AG04449 (cell line): ENCODE measurements around the gene HOXA11.
A peak's percentile ranks its signal among the peaks of the same experiment; 100 is the strongest.

Experiments used
- CTCF ChIA-PET: fragments of 350-600 bp; formaldehyde crosslinking; extraction: SDS; loops from one replicate; lab custom pipeline; 2021; ENCODE audit warnings: antibody characterized with exemption; lab: Yijun Ruan, JAX
- POLR2A ChIA-PET: fragments of 400-600, 350-600 bp; formaldehyde crosslinking; extraction: SDS; loops from one replicate; lab custom pipeline; 2020; ENCODE audit warnings: antibody characterized with exemption, inconsistent platforms; lab: Yijun Ruan, JAX
- DNase-seq: peaks from one replicate; pipeline ENCODE4 v3.0.0-alpha.2; 2010; ENCODE audit warnings: low read depth, low spot score
- H3K4me3 ChIP-seq: 2 replicates; pipeline ENCODE4 v1.5.1; 2011; ENCODE audit warnings: low read depth, mild to moderate bottlenecking, control low read depth, low read length
- TF ChIP-seq, protein P1 (sequence below): IDR thresholded peaks from one replicate; pipeline ENCODE4 v1.5.1; 2011; ENCODE audit warnings: mild to moderate bottlenecking, moderate library complexity, low read length, control low read depth, inconsistent platforms; ENCODE audit not compliant: insufficient read depth; ENCODE audit errors: missing control alignments

The HOXA11 gene

DNA sequence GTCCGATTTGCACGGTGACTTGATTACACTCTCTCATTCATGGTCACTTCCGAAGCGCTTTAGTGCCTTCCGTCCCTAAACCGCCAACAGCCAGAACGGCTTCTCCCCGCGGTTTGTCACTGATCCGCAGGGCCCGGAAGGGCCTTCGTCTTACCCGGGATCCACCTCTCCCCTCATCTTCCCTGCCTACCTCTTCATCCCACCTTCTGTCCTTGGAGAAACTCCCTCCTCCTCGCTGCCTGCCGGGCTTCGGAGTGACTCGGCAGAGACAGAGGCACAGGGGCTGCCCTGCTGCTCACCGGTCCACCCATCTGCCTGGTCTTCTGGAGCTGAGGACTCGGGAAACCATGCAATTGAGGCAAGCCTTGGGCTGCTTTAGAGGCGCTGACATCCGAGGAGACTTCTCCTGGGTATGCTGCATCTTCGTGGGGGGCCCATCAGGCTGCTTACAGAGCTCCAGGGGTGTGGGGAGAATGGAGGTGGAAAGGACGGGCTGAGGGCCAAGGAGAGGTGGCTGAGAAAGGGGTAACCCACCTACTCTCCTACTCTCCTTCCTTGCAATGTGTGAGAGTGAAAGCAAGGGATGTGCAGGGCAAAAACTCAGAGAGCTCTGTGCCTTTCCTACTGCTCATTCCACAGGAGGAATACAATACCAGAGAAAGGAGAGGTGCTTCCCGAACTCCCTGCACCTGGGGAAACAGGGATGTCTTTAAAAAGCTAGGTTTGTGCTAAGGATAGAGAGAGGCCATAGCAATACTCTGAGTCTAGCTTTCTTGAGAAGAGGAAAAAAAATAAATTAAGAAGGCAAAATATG is 1.0 kb upstream of the HOXA11 start:
- POLR2A ChIA-PET = no interaction called here
- CTCF ChIA-PET = interaction anchor here (1.0 to 3.5 kb wide), 6 partner anchors 9 to 876 kb away, joined by 3 to 51 read pairs (median 7); no protein-coding TSS in a partner anchor
- DNase-seq = no peak
- peak overlapping the region; percentile 70 for H3K4me3 ChIP-seq
- TF ChIP-seq, protein P1, sequence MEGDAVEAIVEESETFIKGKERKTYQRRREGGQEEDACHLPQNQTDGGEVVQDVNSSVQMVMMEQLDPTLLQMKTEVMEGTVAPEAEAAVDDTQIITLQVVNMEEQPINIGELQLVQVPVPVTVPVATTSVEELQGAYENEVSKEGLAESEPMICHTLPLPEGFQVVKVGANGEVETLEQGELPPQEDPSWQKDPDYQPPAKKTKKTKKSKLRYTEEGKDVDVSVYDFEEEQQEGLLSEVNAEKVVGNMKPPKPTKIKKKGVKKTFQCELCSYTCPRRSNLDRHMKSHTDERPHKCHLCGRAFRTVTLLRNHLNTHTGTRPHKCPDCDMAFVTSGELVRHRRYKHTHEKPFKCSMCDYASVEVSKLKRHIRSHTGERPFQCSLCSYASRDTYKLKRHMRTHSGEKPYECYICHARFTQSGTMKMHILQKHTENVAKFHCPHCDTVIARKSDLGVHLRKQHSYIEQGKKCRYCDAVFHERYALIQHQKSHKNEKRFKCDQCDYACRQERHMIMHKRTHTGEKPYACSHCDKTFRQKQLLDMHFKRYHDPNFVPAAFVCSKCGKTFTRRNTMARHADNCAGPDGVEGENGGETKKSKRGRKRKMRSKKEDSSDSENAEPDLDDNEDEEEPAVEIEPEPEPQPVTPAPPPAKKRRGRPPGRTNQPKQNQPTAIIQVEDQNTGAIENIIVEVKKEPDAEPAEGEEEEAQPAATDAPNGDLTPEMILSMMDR = no peak

- TF ChIP-seq, protein P1 = no peak
- no peak for DNase-seq
- POLR2A ChIA-PET = interaction anchor here (0.7 to 2.2 kb wide), 2 partner anchors 9 to 12 kb away, joined by 3 to 9 read pairs; partner anchors contain the start of gene HOXA10
- CTCF ChIA-PET = interaction anchor here (1.0 to 3.5 kb wide), 5 partner anchors 11 to 921 kb away, joined by 3 to 51 read pairs (median 4); no protein-coding TSS in a partner anchor
- peak overlapping the region; percentile 70 for H3K4me3 ChIP-seq
Observed at GRCh38 chr7:27184337-27185012, 557 bp downstream of the HOXA11 start.

DNA sequence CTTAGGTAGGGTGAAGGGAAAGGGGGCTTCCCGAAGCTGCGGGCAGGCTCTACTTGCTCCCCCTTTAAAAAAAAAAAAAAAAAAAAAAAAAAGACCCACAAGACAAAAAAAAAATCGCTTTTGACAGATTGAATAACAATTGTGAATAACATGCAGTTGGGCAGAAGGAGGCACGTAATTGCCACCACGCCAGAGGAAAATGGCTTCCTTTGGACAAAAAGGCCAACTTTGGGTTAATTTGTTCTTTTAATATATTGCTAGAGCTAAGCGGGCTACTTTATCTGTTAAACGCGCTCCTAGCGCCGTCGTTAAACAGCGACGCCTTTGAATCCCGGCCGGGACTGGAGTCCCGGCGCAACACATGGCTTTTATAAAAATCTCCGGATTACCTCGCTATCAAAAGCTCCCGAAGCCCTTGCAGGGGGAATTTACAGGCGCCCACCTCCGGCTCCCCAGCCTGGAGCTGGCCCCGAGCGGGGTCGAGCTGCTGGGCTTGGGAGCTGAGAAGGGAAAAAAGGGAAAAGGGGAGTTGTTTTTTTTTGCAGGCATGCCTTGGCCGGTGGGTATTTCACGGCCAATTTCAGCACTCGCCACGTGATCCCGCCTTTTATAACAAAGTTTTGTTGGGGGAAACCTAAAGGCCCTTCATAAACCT is 1.2 kb downstream of the HOXA11 start:
- CTCF ChIA-PET = interaction anchor here (0.6 to 3.5 kb wide), 8 partner anchors 11 to 922 kb away, joined by 3 to 51 read pairs (median 4); no protein-coding TSS in a partner anchor
- H3K4me3 ChIP-seq = peak overlapping the region; percentile 70
- POLR2A ChIA-PET = interaction anchor here (0.7 to 2.2 kb wide), 2 partner anchors 8 to 11 kb away, joined by 3 to 9 read pairs; partner anchors contain the start of gene HOXA10
- DNase-seq = no peak
- TF ChIP-seq, protein P1 = no peak

GRCh38 chr7:27182861-27183681 is 2.0 kb downstream of the HOXA11 start:
- TF ChIP-seq, protein P1 = no peak
- no peak for DNase-seq
- peak overlapping the region; percentile 70 for H3K4me3 ChIP-seq
- ChIA-PET POLR2A (interaction anchor here (1.3 to 2.2 kb wide), 2 partner anchors 10 to 20 kb away, joined by 3 to 9 read pairs; partner anchors contain the start of gene HOXA10), CTCF (interaction anchor here (0.6 to 1.8 kb wide), 8 partner anchors 10 to 738 kb away, joined by 3 to 9 read pairs (median 4); no protein-coding TSS in a partner anchor)

DNA sequence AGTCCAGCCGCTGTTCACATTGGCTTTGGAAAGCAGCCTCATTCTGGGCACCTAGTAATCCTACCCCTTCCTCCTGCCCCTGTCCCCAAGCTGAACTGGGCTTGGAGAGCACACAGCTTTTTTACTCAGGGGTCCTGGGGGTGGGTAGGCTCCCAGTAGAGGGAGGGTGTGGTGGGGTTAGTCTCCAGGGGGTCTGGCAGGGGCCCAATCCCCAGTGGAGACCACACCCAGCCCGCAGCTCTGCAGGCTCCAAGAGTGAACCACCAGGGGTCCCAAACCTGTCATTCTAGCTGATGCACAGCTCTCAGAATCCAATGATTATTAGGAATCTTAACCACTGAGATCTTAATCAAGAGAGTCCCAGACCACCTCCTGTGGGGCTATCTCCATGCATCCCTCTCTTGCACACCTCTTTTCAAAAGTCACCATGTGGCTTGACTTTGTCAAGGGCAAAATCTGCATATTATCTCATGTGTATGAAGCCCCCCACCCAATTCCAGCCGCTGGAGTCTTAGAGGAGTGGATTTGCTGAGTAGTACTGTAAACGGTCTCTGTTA is 2.7 kb downstream of the HOXA11 start:
- CTCF ChIA-PET = interaction anchor here (0.7 to 1.8 kb wide), 7 partner anchors 8 to 880 kb away, joined by 3 to 4 read pairs (median 3); no protein-coding TSS in a partner anchor
- TF ChIP-seq, protein P1 = no peak
- POLR2A ChIA-PET = interaction anchor here (0.8 to 1.3 kb wide), 2 partner anchors 13 to 19 kb away, joined by 3 to 4 read pairs; no protein-coding TSS in a partner anchor
- DNase-seq = no peak
- peak overlapping the region; percentile 70 for H3K4me3 ChIP-seq
